ENCODE measurements around the gene PARP14. TPM values are rescaled to one million over a fixed set of nuclear protein-coding genes. Genes with fewer than 3 reads are reported as not detected.
"Not testable (repeated sequence)": the region's sequence is repeated elsewhere in the genome, so short reads cannot be mapped to it uniquely, and the experiment has no call there.

PARP14 gene
- total RNA-seq, 1 experiment from 2014 or later: 46.0 TPM

DNA sequence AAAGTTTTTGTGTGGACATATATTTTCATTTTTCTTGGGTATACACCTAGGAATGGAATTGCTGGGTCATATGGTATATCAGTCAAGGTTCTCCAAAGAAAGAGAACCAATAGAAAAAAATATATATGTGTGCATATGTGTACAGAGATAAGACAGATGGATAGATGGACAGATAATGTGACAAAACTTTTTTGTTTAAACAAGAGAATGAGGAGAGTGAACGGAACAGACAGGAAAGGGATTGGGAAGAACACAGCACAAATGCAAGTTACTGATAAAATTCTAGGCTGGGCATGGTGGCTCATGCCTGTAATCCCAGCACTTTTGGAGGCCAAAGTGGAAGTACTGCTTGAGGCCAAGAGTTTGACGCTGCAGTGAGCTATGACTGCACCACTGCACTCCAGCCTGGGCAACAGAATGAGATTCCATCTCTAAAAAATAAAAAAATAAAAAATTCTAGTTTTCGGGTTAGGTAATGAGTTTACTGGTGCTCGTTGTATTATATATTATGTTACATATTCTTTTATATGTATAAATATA lies 63.0 kb downstream of the PARP14 start:
- Histone ChIP-seq H3K27ac (ENCODE audit: low read length) (no peak overlapping the region), H3K36me3 (ENCODE audit: control insufficient read depth, insufficient read depth, low read length) (no peaks in the 10 kb centered on the region), H3K27me3 (ENCODE audit: control insufficient read depth, insufficient read depth, low read length) (no peaks in the 10 kb centered on the region), H3K4me3 (ENCODE audit: low read depth in 2 of 2, low read length in 2 of 2) (no peak overlapping the region), H3K9me3 (ENCODE audit: control insufficient read depth, insufficient read depth, low read depth, low read length) (no peaks in the 10 kb centered on the region), H3K4me1 (ENCODE audit: control insufficient read depth, insufficient read depth, low read length) (no peaks in the 10 kb centered on the region)
- no peak for ATAC-seq
- intact Hi-C loops (cut with micrococcal nuclease; ENCODE audit: unreplicated experiment) (no loop called here), in situ Hi-C loops (cut with HindIII; ENCODE audit: low pct_unique_long_range_greater_than_20kb, low sequenced_read_pairs) (no loop called here)
- CTCF ChIA-PET: interaction anchor here (1.0 kb wide), 1 partner anchor 12 kb away, joined by 3 read pairs; no protein-coding TSS in a partner anchor
- POLR2A ChIA-PET: interaction anchor here (0.7 kb wide), 1 partner anchor 202 kb away, joined by 3 read pairs; no protein-coding TSS in a partner anchor
- DNase-seq (ENCODE audit: low read depth, low spot score): no peak
- TF ChIP-seq, protein P1, sequence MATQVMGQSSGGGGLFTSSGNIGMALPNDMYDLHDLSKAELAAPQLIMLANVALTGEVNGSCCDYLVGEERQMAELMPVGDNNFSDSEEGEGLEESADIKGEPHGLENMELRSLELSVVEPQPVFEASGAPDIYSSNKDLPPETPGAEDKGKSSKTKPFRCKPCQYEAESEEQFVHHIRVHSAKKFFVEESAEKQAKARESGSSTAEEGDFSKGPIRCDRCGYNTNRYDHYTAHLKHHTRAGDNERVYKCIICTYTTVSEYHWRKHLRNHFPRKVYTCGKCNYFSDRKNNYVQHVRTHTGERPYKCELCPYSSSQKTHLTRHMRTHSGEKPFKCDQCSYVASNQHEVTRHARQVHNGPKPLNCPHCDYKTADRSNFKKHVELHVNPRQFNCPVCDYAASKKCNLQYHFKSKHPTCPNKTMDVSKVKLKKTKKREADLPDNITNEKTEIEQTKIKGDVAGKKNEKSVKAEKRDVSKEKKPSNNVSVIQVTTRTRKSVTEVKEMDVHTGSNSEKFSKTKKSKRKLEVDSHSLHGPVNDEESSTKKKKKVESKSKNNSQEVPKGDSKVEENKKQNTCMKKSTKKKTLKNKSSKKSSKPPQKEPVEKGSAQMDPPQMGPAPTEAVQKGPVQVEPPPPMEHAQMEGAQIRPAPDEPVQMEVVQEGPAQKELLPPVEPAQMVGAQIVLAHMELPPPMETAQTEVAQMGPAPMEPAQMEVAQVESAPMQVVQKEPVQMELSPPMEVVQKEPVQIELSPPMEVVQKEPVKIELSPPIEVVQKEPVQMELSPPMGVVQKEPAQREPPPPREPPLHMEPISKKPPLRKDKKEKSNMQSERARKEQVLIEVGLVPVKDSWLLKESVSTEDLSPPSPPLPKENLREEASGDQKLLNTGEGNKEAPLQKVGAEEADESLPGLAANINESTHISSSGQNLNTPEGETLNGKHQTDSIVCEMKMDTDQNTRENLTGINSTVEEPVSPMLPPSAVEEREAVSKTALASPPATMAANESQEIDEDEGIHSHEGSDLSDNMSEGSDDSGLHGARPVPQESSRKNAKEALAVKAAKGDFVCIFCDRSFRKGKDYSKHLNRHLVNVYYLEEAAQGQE (IDR thresholded peaks at IDR 0.05; ENCODE audit: insufficient read depth in 1 of 2, low read depth in 2 of 2, low read length in 1 of 2): no peak
- TF ChIP-seq SIN3A (IDR thresholded peaks at IDR 0.05; ENCODE audit: borderline replicate concordance, insufficient read depth, low read depth, low read length): no peak
- TF ChIP-seq TCF7L2 (IDR thresholded peaks at IDR 0.05; ENCODE audit: low read depth, low read length): no peak
- TF ChIP-seq, protein P2, sequence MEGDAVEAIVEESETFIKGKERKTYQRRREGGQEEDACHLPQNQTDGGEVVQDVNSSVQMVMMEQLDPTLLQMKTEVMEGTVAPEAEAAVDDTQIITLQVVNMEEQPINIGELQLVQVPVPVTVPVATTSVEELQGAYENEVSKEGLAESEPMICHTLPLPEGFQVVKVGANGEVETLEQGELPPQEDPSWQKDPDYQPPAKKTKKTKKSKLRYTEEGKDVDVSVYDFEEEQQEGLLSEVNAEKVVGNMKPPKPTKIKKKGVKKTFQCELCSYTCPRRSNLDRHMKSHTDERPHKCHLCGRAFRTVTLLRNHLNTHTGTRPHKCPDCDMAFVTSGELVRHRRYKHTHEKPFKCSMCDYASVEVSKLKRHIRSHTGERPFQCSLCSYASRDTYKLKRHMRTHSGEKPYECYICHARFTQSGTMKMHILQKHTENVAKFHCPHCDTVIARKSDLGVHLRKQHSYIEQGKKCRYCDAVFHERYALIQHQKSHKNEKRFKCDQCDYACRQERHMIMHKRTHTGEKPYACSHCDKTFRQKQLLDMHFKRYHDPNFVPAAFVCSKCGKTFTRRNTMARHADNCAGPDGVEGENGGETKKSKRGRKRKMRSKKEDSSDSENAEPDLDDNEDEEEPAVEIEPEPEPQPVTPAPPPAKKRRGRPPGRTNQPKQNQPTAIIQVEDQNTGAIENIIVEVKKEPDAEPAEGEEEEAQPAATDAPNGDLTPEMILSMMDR (IDR thresholded peaks at IDR 0.05): no peak
- no peak for TF ChIP-seq POLR2AphosphoS5 (IDR thresholded peaks at IDR 0.05; ENCODE audit: low read depth, low read length)
- BruUV-seq (replicated peaks): no TSS peak

DNA sequence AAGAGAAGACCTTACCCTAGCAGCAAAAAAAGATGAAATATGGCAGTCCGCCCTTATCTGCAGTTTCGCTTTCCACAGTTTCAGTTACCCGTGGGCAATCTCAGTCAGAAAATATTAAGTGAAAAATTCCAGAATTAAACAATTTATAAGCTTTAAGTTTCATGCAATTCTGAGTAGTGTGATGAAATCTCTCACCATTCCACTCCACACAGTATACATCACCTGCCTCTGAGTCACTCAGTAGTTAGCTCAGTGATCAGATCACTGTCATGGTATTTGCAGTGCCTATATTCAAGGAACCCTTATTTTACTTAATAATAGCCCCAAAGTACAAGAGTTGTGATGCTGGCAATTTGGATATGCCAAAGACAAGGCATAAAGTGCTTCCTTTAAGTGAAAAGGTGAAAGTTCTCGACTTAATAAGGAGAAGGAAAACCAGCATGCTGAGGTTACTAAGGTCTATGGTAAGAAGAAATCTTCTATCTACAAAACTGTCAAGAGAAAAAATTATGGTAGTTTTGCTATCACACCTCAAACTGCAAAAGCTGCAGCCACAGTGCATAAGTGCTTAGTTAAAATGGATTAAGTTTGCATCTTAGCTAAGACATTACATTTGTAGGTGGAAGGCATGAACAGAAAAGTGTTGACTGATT lies 64.9 kb downstream of the PARP14 start:
- intact Hi-C loops (cut with micrococcal nuclease; ENCODE audit: unreplicated experiment): no loop called here
- TF ChIP-seq POLR2AphosphoS5 (IDR thresholded peaks at IDR 0.05; ENCODE audit: low read depth, low read length): no peak
- no peak for TF ChIP-seq TCF7L2 (IDR thresholded peaks at IDR 0.05; ENCODE audit: low read depth, low read length)
- TF ChIP-seq, protein P1 (IDR thresholded peaks at IDR 0.05; ENCODE audit: insufficient read depth in 1 of 2, low read depth in 2 of 2, low read length in 1 of 2): no peak
- TF ChIP-seq, protein P2 (IDR thresholded peaks at IDR 0.05): no peak
- no peak for TF ChIP-seq SIN3A (IDR thresholded peaks at IDR 0.05; ENCODE audit: borderline replicate concordance, insufficient read depth, low read depth, low read length)
- in situ Hi-C loops (cut with HindIII; ENCODE audit: low pct_unique_long_range_greater_than_20kb, low sequenced_read_pairs): no loop called here
- ATAC-seq (no peak), DNase-seq (ENCODE audit: low read depth, low spot score) (peak; percentile 48)
- H3K27ac ChIP-seq (ENCODE audit: low read length): no peak overlapping the region
- no peaks in the 10 kb centered on the region for H3K27me3 ChIP-seq (ENCODE audit: control insufficient read depth, insufficient read depth, low read length)
- no peaks in the 10 kb centered on the region for H3K36me3 ChIP-seq (ENCODE audit: control insufficient read depth, insufficient read depth, low read length)
- ChIA-PET CTCF (interaction anchor here (0.7 kb wide), 1 partner anchor 373 kb away, joined by 5 read pairs; no protein-coding TSS in a partner anchor), POLR2A (interaction anchor here (0.6 kb wide), 1 partner anchor 449 kb away, joined by 3 read pairs; no protein-coding TSS in a partner anchor)
- H3K9me3 ChIP-seq (ENCODE audit: control insufficient read depth, insufficient read depth, low read depth, low read length): no peaks in the 10 kb centered on the region
- BruUV-seq (replicated peaks): no TSS peak
- H3K4me3 ChIP-seq (ENCODE audit: low read depth in 2 of 2, low read length in 2 of 2): no peak overlapping the region
- H3K4me1 ChIP-seq (ENCODE audit: control insufficient read depth, insufficient read depth, low read length): no peaks in the 10 kb centered on the region

DNA sequence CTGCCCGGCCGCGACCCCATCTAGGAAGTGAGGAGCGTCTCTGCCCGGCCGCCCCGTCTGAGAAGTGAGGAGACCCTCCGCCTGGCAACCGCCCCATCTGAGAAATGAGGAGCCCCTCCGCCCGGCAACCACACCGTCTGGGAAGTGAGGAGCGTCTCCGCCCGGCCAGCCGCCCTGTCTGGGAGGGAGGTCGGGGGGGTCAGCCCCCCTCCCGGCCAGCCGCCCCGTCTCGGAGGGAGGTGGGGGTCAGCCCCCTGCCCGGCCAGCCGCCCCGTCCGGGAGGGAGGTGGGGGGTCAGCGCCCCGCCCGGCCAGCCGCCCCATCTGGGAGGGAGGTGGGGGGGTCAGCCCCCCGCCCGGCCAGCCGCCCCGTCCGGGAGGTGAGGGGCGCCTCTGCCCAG lies 66.7 kb downstream of the PARP14 start:
- H3K4me3 ChIP-seq (ENCODE audit: low read depth in 2 of 2, low read length in 2 of 2); H3K9me3 ChIP-seq (ENCODE audit: control insufficient read depth, insufficient read depth, low read depth, low read length); in situ Hi-C loops (cut with HindIII; ENCODE audit: low pct_unique_long_range_greater_than_20kb, low sequenced_read_pairs); H3K4me1 ChIP-seq (ENCODE audit: control insufficient read depth, insufficient read depth, low read length); H3K27ac ChIP-seq (ENCODE audit: low read length); BruUV-seq (replicated peaks); H3K36me3 ChIP-seq (ENCODE audit: control insufficient read depth, insufficient read depth, low read length); intact Hi-C loops (cut with micrococcal nuclease; ENCODE audit: unreplicated experiment); DNase-seq (ENCODE audit: low read depth, low spot score); POLR2A ChIA-PET; CTCF ChIA-PET; ATAC-seq; H3K27me3 ChIP-seq (ENCODE audit: control insufficient read depth, insufficient read depth, low read length): not testable (repeated sequence)

Data from Panc1 (cell line).